Nephron progenitor cell (in vitro differentiated cells): ENCODE results near the gene GPR17.

Experiments used
- DNase-seq: peaks from one replicate; pipeline ENCODE4 v3.0.0; 2021
- H3K27ac Mint-ChIP-seq: 2 replicates; pipeline ENCODE4 v1.8.0; 2021; ENCODE audit warnings: mild to moderate bottlenecking, moderate library complexity, mixed read lengths
- H3K27me3 Mint-ChIP-seq: 2 replicates; pipeline ENCODE4 v1.8.0; 2021; ENCODE audit warnings: mild to moderate bottlenecking, low read depth, mixed read lengths; ENCODE audit not compliant: poor library complexity
- H3K36me3 Mint-ChIP-seq: 2 replicates; pipeline ENCODE4 v1.8.0; 2021; ENCODE audit warnings: low read depth, mixed read lengths
- H3K4me1 Mint-ChIP-seq: 2 replicates; pipeline ENCODE4 v1.8.0; 2021; ENCODE audit warnings: mixed read lengths
- H3K4me3 Mint-ChIP-seq: 2 replicates; pipeline ENCODE4 v1.8.0; 2021; ENCODE audit warnings: mild to moderate bottlenecking, moderate library complexity, mixed read lengths
- H3K9me3 Mint-ChIP-seq: 2 replicates; pipeline ENCODE4 v1.8.0; 2021; ENCODE audit warnings: mild to moderate bottlenecking, moderate library complexity, mixed read lengths
- TF ChIP-seq, protein P1 (sequence below): fragments of 200-600 bp; sonication (generic); IDR thresholded peaks from 2 replicates; pipeline ENCODE4 v1.5.0; 2021; ENCODE audit warnings: antibody characterized with exemption

The GPR17 gene

GRCh38 chr2:127626917-127627739, 18.8 kb upstream of the GPR17 start:
- H3K4me3 Mint-ChIP-seq: no peak overlapping the region
- peaks cover 6% of the 10 kb centered on the region for H3K27me3 Mint-ChIP-seq
- no peaks in the 10 kb centered on the region for H3K4me1 Mint-ChIP-seq
- H3K9me3 Mint-ChIP-seq: no peaks in the 10 kb centered on the region
- no peak for DNase-seq
- H3K27ac Mint-ChIP-seq: no peak overlapping the region
- no peaks in the 10 kb centered on the region for H3K36me3 Mint-ChIP-seq
- TF ChIP-seq, protein P1, sequence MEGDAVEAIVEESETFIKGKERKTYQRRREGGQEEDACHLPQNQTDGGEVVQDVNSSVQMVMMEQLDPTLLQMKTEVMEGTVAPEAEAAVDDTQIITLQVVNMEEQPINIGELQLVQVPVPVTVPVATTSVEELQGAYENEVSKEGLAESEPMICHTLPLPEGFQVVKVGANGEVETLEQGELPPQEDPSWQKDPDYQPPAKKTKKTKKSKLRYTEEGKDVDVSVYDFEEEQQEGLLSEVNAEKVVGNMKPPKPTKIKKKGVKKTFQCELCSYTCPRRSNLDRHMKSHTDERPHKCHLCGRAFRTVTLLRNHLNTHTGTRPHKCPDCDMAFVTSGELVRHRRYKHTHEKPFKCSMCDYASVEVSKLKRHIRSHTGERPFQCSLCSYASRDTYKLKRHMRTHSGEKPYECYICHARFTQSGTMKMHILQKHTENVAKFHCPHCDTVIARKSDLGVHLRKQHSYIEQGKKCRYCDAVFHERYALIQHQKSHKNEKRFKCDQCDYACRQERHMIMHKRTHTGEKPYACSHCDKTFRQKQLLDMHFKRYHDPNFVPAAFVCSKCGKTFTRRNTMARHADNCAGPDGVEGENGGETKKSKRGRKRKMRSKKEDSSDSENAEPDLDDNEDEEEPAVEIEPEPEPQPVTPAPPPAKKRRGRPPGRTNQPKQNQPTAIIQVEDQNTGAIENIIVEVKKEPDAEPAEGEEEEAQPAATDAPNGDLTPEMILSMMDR: no peak

DNA sequence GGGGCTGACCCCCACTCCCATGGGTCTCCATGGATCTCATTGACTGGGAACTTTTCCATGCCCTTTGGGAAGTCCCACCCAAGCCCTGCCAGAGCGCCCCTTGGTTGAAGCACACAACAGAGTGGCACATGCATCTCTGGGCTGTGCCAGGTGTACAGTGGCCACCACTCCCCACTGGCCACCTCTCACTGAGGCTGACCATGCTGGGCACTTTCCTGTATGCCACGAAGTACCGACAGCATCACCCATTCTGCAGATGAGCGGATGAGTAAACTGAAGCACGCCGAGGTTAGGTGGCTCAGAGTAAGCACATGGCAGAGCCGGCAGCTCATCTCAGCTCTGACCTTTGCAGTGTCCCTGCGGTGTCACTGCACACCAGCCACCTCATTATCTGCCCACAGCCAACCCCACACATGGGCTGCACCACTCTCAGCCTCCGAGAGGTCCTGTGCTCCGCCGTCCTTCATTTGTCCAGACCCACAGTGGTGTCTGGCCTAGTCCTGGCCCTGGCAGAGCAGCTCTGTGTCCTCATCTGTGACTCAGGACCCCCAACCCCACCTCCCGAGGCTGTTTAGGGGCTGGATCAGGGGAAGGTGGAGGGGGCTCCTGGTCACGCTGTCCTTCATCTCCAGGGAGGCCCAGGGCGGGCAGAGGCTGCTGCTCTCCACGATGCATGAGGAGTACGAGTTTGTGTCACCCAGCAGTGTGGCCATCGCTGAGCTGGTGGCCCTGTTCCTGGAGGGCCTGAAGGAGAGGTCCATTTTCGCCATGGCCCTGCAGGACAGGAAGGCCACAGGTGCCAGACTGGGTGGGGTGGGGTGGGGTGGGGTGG, 18.0 kb upstream of the GPR17 start:
- Mint-ChIP-seq H3K27me3 (no peaks in the 10 kb centered on the region), H3K27ac (no peak overlapping the region), H3K4me1 (no peaks in the 10 kb centered on the region), H3K36me3 (no peaks in the 10 kb centered on the region), H3K4me3 (no peak overlapping the region), H3K9me3 (no peaks in the 10 kb centered on the region)
- DNase-seq: no peak
- TF ChIP-seq, protein P1: no peak

- H3K4me3 Mint-ChIP-seq: no peak overlapping the region
- H3K4me1 Mint-ChIP-seq: no peaks in the 10 kb centered on the region
- TF ChIP-seq, protein P1: no peak
- no peak overlapping the region for H3K27ac Mint-ChIP-seq
- DNase-seq: no peak
- no peaks in the 10 kb centered on the region for H3K36me3 Mint-ChIP-seq
- no peaks in the 10 kb centered on the region for H3K27me3 Mint-ChIP-seq
- H3K9me3 Mint-ChIP-seq: no peaks in the 10 kb centered on the region
Observed at GRCh38 chr2:127628767-127629614, 17.0 kb upstream of the GPR17 start.

GRCh38 chr2:127629637-127630036, 16.3 kb upstream of the GPR17 start:
- Mint-ChIP-seq H3K36me3 (no peaks in the 10 kb centered on the region), H3K9me3 (no peaks in the 10 kb centered on the region), H3K4me1 (no peaks in the 10 kb centered on the region), H3K27me3 (no peaks in the 10 kb centered on the region), H3K27ac (no peak overlapping the region), H3K4me3 (no peak overlapping the region)
- TF ChIP-seq, protein P1: no peak
- DNase-seq: no peak

- TF ChIP-seq, protein P1: no peak
- no peaks in the 10 kb centered on the region for H3K9me3 Mint-ChIP-seq
- no peaks in the 10 kb centered on the region for H3K27me3 Mint-ChIP-seq
- no peak overlapping the region for H3K4me3 Mint-ChIP-seq
- no peak overlapping the region for H3K27ac Mint-ChIP-seq
- H3K36me3 Mint-ChIP-seq: no peaks in the 10 kb centered on the region
- DNase-seq: no peak
- H3K4me1 Mint-ChIP-seq: no peaks in the 10 kb centered on the region
Observed at GRCh38 chr2:127630096-127630863, 15.7 kb upstream of the GPR17 start.
